Kidney glomerular epithelial cell (primary cell): Measurements from ENCODE around the gene DIS3L2.
"Not testable (repeated sequence)": the region's sequence is repeated elsewhere in the genome, so short reads cannot be mapped to it uniquely, and the experiment has no call there.

Experiments
- DNase-seq: peaks from one replicate; lab custom pipeline; 2025; lab: John Stamatoyannopoulos, UW

The DIS3L2 gene

DNA sequence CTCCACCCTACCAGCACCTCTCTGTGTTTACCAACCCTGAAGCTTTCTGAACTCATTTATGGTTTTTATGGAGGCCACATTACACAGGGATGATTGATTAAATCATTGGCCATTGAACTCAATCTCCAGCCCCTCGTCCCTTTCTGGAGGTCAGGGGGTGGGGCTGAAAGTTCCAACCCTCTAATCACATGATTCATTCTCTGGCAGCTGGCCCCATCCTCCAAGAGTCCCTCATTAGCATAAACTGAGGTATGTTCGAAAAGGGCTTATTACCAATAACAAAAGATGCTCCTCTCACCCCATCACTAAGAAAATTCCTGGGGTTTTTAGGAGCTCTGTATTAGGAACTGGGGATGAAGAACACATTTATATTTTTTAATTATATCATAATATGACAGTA lies 92.3 kb downstream of the DIS3L2 start:
- no peak for DNase-seq

DNA sequence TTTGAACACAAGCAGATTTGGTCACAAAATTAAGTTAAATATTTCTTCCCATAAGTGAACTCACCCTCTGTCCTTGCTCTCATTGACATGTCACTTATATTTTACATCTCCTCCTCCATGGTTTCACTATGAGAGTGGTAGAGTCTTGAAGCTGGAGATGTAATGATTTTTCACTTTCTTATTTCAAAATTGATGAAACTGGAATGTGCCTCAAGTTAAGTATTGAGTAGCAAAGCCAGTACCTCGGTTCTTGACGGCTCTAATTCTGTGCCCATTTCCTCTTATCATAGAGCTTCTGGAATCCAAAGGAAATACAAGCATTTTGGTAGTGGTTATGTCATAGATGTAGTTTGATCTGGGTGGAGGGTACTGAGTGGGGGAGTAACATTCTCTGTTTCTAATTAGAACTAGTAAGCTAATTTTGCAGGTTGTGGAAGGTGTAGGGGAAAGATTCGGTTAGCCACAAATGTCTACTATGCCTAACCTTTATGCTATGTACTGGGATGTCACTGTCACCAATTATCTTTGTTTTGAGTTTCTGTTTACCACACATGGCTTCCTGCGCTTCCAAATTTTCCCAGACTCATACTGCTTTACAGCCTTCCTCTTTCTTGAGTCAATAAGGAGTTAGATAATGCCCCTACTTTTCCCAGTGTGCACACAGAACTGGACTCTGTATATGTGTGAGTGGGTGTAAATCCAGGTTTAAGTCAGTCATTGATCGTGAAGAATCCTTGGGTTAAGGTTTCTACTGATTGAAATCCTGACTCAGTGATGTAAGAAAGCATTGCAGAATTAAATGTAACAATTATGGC lies 96.8 kb downstream of the DIS3L2 start:
- no peak for DNase-seq

DNA sequence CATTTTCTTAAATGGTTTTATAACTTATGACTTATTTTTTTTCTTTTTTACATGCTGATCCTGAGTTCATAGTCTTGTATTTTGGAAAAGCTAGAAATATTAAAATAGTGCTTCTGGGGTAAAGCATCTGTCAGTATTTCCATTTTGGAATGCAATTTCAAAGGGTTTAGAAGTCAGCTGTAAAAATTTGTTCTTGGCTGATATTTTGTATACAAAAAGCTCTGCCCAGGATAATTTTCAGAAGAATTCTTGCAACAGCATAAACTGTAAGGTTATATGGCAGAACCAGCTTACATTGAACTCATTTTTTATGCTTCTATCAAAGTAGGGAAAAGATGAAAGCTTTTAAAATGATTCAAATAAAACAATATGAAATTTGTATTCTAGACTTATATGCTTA lies 97.4 kb downstream of the DIS3L2 start:
- no peak for DNase-seq

DNA sequence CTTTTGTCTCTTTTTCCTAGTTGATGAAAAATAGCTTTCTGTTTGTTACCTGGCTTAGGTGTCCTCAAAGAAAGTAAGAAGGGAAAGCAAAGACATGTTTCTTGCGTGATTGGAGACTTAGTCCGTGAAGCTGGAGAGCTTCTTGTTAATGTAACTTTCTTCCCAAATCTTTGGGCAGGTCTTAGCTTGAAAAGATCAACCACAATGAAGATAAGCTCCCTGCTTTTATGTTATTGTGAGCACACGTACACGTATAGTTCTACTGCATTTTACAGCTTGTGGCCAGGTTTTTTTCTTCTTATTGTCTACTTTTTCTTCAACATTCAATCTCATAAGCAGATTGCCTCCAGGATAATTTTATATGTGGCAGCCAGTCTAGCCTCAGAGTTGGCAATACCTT lies 99.8 kb downstream of the DIS3L2 start:
- no peak for DNase-seq

DNA sequence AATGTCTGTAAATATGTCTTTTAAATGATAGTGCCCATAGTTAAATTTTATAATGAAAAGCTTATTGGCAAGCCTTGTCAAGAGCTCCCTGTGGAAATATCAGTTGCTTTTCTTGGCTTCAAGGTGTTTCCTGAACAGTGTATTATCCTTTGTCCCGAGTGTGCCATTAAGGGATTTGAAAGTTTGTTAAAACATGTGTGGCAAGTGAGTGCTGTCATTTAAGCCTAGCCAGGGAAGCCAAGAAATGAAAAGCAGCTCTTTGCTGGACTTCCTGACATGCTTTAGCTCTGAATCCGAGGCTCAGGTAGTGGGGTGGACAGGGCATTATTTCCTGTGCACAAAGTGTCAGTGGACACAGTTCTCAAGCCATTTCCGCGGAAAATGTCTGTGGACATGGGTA lies 111.5 kb downstream of the DIS3L2 start:
- no peak for DNase-seq

DNA sequence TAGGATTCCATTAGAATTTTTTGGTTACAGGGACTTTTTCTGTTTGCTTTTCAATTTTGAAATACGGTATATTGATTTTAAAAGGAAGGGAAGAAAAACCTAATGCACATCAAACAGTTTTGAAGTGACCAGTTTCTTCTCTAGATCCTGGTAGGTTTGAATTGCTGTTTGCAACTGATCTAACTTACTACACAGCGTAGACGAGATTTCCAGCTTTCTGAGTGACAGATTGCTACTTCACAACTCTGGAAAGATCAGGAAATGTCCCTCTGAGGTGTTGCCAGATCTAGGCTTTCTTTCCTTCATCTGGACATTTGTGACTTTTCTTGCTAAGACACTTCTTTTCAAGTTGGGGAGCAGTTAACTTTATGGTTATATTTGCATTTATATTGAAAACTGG lies 112.2 kb downstream of the DIS3L2 start:
- no peak for DNase-seq

DNA sequence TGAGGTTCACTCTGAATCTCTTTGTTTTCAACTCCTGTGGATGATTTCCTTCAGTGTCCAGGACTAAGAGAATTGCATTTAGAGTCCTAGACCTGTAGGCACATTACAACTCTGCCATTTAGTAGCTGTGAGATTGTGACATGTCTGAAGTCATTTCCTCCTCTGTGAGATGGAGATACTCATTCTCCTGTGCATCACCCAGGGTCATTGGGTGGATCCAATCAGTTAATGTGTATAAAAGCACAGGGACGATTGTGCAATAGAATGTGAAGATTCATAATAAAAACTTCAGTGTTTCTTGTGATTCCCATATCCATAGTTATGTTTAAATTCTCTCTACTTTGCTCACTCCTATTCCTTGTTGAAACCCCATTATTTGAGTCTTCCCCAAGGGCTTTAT lies 113.6 kb downstream of the DIS3L2 start:
- DNase-seq = peak; percentile 3

DNA sequence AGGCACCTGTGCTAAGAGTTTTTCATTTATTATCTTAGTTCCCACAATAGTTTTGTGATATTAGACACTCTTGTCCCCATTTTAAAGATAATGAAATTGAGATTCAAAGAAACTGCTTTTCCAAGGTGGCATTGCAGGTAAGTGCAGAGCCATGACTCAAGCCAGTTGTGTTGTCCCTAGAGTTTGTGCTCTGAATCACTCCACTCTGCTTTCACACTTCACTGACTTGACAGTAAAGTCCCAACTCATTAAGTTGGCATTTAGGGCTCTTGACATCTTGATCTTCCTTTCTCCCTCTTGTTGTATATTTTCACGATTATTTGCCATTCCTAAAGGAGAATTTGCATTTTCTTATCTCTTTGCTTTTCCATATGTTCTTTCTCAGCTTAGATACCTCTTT lies 114.3 kb downstream of the DIS3L2 start:
- peak; percentile 36 for DNase-seq

DNA sequence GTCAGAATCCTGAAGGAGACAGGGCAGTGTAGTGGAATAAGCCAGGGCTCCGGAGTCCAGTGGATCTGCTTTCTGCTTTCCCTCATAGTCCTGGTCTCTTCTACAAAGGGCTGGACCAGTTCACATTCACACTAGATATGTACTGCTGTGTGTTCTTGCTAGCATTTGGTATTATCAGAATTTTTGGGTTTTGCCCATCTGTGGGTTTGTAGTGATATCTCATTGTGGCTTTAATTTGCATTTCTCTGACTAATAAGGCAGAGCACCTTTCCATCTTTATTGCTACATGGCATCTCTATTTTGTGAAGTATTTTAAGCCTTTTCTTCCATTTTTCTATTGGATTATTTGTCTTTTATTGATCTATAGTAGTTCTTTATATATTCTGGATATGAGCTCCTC lies 114.8 kb downstream of the DIS3L2 start:
- no peak for DNase-seq

DNA sequence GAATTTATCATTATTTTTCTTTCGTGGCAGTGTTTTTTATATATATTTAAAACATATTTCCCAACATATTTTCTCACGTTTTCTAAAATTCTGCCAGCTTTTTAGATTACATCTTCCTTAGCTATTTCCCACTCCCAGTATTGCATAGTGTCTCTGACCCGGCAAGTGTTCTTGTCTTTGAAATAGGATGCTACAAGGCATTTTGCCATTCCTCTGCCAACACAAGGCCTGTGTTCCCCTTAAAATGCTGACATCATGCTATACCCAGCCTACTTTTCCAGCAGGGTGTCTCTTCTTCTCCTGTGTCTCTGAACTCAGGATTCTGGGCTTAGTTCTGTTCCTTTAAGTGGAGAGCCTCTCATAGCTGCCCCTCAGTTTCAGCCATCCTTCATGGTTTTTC lies 115.2 kb downstream of the DIS3L2 start:
- DNase-seq = no peak

DNA sequence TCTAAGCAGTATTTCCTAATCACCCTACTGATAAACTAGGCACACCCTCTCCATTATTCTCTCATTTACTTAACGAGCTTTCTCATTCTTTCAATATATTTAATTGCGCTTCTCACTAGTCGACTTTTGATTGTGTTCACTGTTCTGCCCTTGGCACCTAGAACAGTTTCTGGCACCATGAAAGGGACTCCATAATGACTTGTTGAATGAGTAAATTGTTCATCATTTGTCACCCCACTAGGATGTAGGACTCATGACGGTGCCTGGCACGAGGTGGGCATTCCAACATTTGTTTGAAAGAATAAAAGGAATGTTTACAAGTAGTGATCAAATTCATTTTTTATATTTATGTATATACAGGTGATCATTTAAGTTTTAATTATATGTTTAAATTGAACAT lies 123.7 kb downstream of the DIS3L2 start:
- DNase-seq = no peak

DNA sequence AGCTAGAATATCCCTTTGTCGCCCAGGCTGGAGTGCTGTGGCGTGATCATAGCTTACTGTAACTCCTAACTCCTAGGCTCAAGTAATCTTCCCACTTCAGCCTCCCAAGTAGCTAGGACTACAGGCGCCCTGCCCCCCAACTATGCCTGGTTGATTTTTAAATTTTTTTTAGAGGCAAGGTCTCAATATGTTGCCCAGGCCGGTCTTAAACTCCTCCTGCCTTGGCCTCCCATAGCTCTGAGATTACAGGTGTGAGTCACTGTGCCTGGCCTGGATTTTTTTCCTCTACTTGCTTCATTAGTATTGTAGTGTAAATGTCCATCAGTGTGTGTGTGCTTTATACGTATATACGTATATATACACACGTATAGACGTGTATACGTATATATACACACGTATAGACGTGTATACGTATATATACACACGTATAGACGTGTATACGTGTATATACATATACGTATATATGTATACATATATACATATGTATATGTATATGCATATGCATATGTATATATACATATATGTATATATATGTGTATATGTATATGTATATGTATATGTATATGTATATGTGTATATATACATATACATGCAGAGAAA lies 124.4 kb downstream of the DIS3L2 start:
- no peak for DNase-seq

DNA sequence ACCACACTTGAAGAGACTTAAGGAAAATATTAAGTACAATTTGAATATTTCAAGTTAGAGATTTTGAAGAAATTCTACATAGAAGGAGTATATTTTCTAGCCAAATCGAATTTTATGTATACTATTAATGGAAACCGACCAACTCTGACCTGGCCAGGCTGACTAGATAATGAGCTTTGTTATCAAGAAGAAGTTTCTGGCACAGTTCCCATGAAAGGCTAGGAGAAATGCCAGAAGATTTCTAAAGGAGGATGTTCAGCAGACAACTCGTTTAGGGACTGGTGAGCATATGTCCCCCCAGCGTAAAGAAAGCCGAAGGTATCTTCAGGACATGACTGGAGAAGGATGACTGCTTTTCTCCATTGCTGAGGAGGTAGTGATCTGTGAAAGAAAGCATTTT lies 127.3 kb downstream of the DIS3L2 start:
- no peak for DNase-seq

DNA sequence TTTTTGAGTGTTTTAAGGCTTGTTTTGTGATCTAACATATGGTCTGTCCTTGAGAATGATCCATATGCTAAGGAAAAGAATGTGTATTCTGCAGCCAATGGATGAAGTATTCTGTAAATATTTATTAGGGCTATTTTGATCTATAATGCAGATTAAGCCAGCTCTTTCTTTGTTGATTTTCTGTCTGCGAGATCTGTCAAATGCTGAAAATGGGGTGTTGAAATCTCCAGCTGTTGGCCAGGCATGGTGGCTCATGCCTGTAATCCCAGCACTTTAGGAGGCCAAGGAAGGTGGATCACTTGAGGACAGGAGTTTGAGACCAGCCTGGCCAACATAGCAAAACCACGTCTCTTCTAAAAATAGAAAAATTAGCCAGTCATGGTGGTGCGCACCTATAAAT lies 132.7 kb downstream of the DIS3L2 start:
- no peak for DNase-seq

DNA sequence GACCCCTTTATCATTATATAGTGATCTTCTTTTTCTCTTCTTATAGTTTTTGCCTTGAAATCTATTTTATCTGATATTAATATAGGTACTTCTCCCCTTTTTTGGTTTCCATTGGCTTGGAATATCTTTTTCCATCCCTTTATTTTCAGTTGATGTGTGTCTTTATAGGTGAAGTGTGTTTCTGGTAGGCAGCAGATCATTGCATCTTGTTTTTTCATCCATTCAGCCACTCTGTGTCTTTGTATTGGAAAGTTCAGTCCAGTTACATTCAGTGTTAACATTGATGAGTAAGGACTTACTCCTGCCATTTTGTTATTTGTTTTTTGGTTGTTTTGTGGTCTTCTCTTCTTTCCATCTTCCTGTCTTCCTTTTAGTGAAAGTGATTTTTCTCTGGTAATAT lies 133.4 kb downstream of the DIS3L2 start:
- DNase-seq = no peak

DNA sequence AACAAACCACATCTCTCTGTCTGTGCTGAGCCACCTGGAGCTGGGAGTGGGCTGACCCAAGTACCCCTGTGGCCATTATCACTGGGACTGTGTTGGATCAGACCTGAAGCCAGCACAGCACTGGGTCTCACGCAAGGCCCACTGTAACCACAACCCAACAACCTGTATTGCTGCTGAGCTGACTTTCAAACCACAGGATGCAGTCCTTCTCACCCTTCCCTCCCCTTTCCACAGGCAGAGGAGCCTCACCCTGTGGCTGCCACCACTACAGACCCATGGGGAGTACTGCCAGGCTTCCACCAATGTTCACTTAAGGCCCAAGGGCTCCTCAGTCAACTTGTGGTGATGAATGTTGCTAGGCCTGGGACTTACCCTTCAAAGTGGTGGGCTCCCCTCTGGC lies 135.7 kb downstream of the DIS3L2 start:
- no peak for DNase-seq

DNA sequence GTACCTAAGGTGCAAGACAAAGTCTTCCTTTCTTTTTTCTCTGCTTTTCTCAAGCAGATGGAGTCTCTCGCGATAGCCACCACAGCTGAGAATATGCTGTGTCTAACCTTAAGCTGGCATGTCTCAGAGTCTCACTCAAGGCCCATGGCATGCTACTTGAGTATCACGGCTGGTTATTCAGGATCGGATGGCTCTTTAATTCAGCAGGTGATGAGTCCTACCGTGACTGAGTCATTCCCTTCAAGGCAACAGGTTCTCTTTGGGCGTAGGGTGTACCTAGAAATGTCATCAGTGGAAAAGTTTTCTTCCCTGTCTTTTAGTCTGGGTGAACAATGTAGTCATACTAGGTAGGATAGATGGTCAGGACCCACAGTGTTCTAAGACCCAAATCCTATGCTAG lies 136.2 kb downstream of the DIS3L2 start:
- no peak for DNase-seq

DNA sequence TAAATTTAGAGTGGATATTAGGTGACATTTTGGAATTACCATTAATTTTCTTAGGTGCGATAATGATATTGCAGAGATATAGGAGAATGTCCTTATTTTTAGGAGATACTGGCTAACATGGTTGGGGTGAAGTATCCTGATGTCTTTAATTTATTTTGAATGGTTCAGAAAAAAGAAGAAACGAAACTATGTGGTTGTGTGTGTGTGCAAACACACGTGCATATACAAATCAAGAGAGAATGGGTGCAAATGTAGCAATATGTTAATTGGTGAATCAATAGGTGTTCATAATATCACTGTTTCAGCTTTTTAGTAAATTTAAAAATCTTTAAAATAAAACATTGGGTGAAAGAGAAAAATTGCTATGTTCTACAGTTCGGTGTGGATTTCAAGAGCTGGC lies 140.9 kb downstream of the DIS3L2 start:
- no peak for DNase-seq

DNA sequence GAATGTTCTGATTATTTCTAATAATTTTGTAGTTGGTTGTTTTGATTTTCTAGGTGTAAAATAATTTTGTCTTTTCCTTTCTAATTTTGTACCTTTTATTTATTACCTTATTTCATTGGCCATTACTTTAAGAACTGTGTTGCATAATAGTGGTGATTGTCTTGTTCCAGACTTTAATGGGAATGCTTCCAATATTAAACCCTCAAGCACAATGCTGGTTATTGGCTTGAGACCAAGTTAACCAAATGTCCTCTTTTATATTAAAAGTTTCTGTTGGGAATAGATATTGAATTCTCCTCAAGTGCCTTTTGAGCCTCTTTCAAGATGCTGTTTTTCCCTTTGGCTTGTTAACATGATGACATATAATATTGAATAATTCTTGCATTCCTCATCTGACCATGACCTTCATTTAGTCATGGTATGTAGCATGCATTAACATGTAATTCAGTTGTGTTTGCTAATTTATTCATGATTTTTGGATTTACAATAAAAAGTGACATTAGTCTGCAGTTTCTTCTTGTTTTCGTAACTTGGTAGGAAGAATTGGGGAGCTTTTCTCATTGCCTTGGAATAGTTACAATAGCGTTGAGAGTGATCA lies 141.7 kb downstream of the DIS3L2 start:
- no peak for DNase-seq

DNA sequence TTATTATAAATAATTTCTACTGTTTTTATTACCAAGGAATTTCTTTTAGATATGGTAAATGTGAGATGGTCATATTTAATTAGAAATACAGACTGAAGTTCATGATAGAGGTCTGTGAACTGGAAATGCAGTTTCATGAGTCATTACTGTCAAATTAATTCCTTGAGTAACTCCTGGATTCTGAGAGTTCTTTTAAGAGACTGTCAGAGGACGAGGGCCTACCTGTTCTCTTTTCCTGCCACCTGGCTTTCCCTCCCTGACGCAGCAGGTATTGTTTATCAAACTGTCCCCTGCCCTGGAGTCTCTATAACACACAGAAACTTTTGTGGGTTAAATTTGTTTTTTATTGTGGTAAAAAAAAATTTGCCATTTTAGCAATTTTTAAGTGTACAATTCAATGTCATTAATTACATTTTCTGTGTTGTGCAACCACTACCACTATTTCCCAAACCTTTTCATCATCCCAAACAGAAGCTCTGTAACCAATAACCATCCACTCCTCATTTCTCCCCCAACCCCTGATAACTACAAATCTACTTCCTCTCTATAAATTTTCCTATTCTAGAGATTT lies 142.6 kb downstream of the DIS3L2 start:
- DNase-seq = no peak

DNA sequence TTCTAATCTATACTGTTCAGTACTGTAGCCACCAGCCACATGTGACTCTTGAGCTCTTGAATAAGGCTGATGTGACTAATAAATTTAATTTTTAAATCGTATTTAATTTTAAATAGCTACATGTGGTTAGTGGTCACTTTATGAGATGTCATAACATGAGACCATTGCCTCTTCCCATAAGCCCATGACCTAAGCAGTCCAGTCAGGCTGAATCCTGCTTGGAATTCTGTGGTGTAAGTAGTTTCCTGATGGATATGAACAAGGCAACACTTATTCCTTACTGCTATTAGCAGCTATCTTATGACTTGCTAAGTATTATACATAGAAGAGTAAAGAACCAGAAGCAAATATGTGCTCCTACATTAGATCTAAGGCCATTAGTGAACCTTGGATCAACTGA lies 150.0 kb downstream of the DIS3L2 start:
- DNase-seq = no peak

DNA sequence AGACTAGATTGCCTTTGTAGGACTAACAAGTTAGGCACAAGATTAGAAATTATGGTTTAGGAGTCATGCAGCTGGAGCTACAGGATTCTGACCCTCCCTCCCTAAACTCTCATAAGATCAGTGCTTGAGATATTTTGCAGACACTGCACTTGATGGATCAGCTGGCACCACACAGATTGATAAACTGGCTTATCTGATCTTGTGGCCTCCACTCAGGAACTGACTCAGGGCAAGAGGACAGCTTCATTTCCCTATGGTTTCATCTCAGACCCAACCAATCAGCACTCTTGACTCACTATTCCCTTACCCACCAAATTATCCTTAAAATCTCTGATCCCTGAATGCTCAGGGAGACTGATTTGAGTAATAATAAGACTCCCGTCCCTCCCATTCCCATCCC lies 152.3 kb downstream of the DIS3L2 start:
- DNase-seq = no peak

DNA sequence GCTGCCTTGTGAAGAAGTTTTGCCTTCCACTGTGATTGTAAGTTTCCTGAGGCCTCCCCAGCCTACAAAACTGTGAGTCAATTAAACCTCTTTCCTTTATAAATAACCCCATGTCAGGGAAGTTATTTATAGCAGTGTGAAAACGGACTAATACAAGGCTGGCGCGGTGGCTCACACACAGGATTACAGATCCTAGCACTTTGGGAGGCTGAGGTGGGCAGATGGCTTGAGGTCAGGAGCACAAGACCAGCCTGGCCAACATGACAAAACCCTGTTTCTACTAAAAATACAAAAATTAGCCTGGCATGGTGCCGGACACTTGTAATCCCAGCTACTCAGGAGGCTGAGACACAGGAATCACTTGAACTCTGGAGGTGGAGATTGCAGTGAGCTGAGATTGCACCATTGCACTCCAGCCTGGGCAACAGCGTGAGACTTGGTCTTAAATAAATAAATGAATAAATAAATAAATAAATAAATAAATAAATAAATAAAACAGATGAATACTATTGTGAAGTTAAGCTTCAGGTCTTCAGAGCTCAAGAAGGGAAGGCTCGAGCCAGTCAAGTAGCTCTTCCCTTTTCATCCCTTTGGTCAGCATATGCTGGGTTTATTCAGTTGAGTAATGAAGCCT lies 154.3 kb downstream of the DIS3L2 start:
- DNase-seq = not testable (repeated sequence)
